Glomerular endothelial cell (primary cell): ENCODE data around the gene PHF2. TPM values are rescaled to one million over a fixed set of nuclear protein-coding genes. Genes with fewer than 3 reads are reported as not detected.

Experiments used
- DNase-seq: peaks from one replicate; pipeline ENCODE4 v3.0.0-alpha.2; 2011; ENCODE audit warnings: low read depth, low spot score; ENCODE audit errors: extremely low read depth
- total RNA-seq: library from RNA; depleted of rRNA; stranded (reverse); fragments of >200 nt; gene quantifications from 2 replicates; pipeline ENCODE4 v1.2.3, GENCODE V29; 2015

The PHF2 gene
- total RNA-seq = 19.3 and 22.9 TPM in 2 replicates

DNA sequence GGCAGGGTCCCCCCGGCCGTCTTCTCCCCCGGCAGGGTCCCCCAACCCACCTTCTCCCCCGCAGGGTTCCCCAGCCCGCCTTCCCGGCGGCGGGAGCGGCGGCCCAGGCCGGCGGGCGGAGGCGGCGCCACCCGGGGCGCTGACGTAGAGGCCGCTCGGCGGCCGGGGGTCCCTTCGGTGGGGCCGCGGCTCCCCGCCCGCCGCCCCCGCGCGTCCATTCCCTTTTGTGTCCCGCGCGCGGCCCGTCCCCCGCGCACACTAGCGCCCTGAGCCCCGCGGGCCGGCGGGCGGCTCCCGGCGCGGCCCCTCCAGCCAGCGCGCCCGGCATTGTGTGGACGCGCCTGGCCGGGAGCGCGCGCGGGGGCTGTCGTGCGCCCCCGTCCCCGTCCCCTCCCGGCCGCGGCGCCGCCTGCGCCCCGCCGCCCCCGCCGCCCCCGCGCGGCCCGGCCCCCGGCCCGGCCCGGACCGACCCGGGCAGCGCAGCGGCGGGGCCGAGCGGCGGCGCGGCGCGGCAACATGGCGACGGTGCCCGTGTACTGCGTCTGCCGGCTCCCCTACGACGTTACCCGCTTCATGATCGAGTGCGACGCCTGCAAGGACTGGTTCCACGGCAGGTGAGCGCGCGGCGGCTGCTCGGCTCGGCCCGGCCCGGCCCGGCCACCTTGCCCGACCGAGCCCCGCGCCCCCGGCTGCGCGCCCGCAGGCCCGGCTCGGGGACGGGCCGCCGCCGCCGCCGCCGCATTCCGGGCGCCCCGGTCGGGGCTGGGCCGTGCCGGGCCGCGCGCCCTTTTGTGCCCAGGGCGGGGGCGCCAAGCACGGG is at the start of gene PHF2:
TSS of gene PHF2 (plus strand) at position 327 of the 820 bp plus-strand sequence. CDS start at position 517, 190 bp downstream.
- DNase-seq = no peak

DNA sequence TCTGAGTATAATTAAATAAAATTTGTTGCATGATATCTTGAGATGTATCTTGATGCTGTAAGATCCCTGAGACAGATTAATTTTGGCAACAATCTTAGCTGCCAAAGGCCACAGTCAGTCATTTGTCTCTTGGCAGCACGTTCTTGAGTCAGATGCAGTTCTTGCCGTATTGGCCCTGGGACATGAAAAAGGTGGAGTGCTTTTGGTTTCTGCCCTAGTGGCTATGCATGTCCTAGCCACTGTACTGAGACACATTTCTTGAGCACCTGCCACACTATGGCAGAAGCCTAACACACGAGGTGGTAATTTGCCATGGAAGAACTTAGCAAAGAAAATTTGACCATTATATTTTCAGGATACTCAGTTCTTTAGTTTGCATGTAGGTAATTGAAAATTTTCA is 45.0 kb upstream of the PHF2 start:
- no peak for DNase-seq

DNA sequence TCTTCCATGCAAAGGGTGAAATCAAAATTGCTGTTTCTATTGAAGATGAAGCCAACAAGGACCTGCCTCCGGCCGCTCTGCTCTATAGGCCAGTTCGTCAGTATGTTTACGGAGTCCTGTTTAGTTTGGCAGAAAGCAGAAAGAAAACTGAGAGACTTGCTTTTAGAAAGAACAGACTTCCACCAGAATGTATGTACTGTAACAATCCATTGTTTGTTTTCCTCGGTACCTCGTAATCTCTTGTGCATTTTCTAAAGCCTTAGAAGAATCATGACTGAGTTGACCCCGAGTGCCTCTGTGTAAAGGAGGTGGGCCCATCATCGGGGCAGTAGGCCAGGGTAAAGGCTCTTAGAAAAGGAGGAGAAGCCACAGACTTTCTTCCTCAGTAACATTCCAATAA is 44.2 kb upstream of the PHF2 start:
- DNase-seq = no peak

DNA sequence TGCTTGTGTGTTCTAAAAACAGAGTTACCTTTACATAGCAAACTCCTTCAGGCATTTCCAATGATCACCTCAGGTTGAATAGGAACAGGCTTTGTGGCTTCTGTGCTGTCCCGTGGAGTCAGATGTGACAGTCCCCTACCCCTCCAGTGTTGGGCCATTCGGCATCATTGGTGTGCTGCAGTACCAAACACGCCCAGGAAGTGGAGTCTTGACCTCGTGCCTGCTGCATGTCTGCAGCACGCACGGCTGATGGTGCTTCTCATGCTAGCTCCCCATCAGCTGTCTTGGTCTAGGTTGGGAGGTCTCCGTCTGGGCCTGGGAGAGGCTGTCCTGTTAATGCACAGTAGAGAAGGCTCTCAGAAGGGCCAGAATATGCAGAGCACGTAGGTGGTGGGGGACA is 42.5 kb upstream of the PHF2 start:
- DNase-seq = no peak

DNA sequence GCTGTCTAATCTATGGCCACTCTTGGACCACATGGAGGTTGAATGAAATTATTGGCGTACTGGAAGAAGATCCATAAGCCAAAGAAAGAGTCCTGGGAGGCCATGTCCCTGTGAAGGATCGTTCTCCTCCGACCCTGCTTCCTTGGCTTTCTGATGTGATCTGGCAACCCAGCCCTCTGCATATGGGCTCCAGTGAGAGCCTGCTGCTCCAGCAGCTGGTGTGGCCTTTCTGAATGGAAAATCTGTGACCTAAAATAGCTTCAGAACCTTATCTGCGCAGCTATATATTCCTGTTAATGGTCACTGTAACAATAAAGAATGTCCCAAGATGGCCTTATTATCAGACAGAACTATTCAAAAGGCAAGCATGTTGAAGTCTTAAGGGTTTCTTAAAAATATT is 40.2 kb upstream of the PHF2 start:
- no peak for DNase-seq

DNA sequence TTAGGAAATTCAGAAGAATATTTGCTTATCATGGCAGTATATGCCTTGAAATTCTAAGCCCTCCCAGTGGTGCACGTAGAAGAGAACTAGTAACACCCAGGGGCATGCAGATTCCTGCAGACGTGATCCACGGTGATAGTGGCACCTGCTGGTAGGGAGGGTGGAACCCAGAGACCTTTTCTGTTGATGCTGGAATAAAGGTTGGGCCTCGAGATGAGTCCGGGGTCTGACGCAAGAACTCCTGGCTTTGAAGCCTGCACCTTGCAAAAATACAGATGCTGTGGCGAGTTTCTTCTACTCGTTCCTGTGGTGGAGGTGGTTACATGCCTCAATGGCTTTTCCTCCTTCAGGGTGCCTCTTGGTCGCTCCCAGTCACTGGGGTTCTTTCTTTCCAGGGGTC is 39.5 kb upstream of the PHF2 start:
- no peak for DNase-seq

DNA sequence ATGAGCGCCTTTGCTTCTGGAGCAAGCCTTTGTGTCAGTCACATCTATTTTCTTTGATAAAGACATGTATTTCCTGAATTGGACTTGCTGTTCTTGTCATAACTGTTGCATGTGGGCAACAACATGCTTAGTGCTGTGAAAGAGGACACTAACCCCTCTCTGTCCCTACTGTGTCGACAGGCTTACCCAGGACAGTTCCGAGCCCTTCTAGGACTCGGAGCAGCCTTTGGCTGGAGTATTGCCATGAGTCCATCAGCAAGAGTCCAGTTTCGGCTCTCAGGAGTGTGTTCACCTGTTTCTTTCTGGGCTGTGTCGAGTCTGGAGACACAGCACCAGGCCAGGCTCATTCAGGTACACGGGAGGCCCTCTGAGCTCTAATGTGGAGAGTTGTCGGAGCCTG is 36.1 kb upstream of the PHF2 start:
- DNase-seq = no peak

DNA sequence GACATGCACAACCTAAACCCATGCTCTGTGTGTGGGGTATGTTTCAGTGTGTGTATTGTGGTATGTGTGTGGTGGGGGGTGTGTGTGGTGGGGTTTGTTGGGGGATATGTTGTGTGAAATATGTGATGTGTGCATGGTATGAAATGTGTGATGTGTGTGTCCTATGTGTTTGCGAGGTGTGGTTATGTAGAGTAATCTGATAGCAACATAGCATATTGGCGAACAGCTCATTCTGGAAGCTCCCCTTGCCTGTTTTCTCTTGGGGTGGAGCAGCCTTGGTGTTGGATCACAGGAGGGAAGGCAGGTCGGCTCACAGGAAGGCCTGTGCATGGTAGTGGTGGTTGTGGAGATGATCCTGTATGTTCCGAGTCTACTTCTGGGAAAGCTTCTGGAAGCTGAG is 35.4 kb upstream of the PHF2 start:
- DNase-seq = no peak

DNA sequence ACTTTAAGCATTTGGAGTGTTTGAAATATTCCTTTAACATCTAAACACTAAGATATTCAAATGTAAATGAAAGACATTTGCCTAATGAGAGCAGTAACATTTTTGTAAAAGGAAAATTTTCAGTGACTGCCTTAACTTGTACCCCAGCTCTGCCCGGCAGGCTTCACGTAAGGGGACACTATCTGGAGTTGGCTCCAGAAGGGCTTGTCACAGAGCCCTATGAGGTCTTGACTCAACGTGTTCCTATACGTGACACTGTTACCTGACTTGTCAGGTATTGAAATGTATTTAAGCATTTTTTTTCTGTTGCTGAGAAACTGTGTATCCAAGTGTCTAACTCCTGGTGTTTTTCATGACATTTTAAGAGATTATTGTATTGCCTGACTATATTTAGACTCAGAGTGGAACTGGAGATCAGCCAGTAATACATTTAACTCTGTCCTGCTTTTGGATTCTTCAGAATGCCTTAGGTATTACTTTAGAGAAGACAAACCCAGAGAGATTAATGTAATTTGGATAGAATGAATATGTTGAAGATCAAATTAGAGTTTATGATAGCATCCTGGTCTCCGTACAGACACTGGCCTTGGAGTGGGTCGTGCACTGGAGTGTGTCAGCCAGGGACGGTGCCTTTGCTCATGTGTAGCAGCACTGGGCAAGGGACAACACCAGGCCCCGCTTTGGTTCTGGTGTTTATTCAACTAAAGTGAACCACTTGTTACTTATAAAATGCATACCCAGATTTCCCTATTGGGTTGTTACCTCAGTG is 34.6 kb upstream of the PHF2 start:
- no peak for DNase-seq

DNA sequence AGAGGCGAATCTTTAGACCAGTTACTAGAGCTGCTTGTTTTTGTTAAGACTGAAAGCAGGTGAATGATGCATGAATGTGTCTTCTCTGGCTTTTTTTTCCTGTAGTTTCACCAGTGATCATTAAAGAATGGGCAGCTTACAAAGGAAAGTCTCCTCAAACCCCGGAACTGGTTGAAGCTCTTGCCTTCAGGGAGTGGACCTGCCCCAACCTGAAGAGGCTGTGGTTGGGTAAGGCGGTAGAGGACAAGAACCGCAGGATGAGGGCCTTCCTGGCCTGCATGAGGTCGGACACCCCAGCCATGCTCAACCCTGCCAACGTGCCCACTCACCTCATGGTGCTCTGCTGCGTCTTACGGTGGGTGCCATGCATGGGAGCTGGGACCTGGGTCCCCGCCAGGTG is 33.3 kb upstream of the PHF2 start:
- no peak for DNase-seq

DNA sequence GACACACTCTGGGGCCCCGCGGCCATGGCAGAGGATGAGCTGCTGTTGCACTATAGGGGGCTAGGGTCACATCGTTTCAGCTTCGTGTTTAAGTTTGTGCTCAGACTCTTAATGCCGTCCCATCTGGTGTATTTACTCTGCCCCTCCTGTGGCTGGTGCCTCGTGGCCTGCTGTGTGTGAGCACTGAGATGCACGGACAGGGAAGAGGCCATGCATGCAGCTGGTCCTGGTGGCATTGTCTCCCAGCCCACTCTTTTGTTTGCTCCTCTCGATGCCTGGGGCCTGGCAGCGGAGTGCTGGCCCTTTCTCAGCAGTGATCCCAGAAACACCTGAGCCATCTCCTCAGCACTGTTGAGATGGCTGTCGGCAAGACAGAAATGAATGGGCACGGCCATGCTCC is 30.0 kb upstream of the PHF2 start:
- DNase-seq = no peak

DNA sequence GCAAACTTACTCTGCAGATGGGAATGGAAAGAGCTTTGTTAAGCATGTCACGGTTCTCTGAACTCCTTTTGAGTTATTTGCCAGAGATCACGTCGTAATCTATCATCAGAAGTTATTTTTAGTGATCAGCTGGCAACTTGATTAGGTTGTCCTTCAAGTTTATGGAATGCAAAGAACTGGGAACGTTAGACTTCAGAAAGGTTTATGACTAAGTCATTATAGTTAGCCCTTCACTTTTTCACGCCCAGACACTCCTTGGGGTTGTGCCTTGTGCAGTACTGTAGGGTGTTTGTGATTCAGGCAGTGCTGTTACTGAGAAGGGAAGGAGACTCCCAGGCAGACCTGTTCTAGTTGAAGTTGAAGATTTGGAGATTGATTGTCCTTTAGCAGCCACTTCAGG is 26.8 kb upstream of the PHF2 start:
- no peak for DNase-seq

DNA sequence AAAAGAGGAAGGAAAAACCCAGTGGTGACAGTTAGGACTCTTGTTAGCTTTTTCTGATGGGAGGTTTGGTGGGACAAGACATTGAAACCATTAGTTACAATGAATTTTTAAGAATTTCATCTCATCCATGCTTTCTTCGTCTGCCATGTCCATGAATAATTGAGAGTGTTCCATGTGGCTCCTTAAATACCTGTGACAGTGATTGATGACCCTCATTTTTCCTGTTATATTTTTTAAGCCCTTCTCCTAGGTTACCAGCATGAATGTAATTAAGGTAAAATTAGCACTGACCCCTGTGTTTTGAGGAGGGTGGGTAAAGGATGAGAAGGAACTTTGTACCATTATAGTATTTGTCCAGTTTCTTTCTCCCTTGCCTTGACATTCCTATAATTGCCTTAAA is 23.5 kb upstream of the PHF2 start:
- DNase-seq = no peak

DNA sequence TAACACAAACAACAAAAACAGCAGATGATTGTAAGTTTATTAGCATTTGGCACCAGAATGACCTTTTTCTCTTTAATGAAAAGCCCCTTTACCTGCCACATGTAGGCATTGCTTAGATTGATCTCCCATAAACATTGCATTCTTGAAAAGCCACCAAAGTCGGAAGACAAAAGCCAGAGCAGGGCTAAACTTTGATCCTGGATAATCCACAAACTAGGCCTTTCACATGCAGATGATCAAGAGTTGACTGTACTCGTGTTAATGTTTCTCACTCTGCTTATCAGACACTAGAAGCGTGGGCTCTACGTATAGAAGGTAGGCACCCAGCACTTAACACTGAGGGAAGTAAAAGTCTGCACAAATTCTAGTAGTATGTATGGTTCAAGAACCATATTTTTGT is 21.0 kb upstream of the PHF2 start:
- DNase-seq = no peak

DNA sequence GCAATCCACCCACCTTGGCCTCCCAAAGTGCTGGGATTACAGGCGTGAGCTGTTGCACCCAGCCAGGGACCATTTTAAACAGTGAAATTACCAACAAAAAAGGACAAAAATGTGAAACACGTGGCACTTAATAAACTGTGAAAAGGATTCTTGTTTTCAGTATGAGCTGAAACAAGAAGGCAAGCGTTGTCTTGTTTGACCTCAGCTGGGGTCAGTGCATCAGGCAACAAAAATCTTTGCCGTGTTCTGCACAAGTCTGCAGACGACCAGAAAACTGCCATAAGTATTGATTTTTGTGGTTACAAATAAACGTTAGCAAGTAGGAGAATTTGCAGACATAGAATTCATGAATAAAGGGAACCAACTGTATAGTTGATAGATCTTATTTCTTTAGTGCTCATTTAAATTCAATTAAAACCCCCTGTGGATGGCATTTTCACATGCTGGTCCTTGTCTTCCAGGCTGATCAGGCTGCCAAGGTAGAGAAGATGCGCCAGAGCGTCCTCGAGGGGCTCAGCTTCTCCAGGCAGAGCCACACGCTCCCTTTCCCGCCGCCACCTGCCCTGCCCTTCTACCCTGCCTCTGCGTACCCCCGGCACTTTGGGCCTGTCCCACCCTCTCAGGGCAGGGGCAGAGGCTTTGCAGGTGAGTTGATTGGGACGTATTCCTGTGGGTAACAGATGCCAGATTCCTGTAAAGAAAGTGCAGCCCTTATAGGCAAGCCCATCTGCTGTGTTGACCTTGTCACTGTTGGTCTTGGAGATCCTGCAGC is 18.8 kb upstream of the PHF2 start:
- DNase-seq = no peak

DNA sequence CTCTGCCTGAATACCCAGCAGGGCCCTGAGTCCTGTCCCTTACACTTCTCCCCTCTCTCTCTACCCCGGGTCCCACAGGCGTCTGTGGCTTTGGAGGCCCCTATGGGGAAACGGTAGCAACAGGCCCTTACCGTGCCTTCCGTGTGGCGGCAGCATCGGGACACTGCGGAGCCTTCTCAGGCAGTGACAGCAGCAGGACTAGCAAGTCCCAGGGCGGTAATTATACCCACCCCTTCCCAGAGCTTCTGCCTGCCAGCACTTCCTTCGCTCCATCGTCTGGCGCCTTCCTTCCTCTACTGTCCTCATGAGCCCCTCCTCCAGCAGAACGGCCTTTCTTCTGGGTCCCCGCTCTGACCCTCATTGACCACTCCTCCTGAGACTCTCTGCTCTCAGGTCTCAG is 17.9 kb upstream of the PHF2 start:
- no peak for DNase-seq

DNA sequence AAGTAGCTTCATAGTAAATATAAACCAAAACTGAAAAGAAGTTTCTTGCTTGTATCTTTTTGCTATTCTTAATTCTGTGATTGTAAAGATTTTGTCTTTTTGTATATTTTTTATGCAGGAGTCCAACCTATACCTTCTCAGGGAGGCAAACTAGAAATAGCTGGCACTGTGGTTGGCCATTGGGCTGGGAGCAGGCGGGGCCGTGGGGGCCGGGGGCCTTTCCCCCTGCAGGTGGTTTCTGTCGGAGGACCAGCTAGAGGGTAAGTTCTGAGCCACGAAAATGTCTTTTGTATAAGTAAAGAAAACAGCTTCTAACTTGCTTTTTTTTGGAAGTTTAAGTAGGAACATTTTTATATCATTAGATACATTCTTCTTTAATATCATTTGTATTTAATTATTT is 15.4 kb upstream of the PHF2 start:
- DNase-seq = no peak

DNA sequence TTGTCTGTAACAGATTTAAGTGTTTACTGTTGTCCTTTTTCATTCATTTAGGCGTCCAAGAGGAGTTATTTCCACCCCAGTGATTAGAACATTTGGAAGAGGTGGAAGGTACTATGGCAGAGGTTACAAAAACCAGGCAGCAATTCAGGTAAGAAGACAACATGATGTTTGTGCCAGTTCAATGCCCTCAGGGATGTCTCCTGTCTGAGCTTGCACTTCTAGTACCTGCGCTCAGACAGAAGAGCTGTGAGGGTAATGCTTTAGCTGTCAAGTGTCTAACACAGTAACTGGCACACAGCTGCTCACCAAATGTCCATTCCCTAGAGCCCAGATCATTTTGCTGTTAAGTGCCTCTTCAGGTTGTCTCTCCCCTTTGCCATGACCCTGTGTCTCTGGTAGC is 14.2 kb upstream of the PHF2 start:
- no peak for DNase-seq

DNA sequence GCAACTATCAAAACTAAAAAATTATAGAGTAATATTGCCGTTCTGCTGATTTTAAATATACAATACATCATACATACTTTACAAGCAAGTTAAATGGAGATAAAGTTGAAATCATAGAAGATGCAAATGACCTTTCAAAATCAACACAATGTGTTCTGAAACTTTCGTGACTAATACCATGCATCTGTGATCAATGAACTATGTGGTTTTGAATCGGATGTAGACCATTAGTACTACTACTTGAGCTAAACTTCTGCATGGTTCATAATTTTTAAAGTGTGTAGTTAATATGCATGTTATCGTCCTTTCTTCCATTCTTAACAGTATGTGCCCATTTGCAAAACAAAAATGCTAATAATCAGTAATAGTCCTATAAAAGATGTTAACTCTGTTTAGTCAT is 11.3 kb upstream of the PHF2 start:
- no peak for DNase-seq

DNA sequence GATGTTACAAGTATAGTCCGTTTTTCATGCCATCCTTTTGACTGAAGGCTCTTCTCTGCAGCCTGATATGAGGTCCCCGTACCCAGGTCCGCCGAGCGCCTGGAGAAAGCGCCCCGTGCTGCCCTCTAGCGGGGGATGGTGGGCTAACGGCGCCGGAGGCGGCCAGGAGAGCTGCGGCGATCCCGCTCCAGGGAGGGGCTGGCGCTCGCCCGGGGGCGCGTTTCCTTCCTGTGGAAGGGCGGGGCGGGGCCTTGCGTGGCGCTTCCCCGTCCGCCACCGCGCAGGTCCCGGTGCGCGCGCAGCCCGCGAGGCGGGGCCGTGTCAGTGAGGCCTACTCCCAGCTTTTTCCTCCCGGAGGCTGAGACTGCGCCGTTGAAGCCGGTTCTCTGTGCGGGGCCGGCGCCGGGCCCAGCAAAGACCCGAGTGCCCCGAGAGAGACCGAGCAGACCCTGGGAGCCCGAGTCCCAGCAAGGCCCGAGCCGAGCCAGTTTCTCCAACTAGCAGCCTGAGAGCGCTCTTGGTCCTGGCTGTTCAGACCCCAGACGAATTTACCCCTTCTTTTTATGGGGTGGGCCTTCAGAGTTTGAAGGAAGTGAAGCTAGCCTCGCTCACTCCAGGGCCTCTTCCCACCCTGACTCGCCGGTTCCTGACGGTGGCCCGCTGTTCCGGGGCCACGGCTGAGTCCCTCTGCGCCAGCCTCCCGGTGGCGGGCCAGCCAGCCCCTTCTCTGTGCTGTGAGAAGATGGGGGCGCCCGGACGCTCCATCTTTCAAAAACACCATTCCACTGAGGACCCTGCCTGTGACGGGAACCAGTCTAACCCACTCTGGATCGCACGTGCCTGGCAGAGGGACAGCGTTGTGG is 9.7 kb upstream of the PHF2 start:
- peak; percentile 45 for DNase-seq
